Activated CD4-positive, alpha-beta T cell treated with anti-CD3 and anti-CD28 coated beads for 24 hours (primary cell): Measurements from ENCODE around the gene ISLR.

ENCODE experiments used
- DNase-seq, 2 donors: peaks; one replicate each; pipeline ENCODE4 v3.0.0-alpha.2; 2020; ENCODE audit warnings: low read depth in 2 of 2

ISLR gene

DNA sequence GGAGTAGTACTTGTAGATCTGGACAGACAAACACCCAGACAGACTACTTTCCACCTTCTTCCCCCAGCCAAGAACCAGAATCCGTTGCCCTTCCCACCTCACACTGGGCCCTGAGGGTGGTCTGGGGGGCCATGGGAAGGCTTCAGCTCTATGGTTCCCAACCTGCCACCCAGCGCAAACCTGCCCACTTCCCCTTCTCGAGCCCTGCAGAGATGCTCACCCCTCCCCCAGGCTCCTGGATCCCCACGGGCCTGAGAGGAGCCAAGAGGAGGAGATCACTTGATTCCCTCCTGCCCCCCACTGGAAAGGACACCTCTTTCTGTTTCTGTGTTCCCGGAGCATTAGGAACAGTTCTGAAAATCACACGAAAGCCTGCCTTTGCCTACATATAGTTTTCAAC is 20.4 kb downstream of the ISLR start:
- no peak for DNase-seq

DNA sequence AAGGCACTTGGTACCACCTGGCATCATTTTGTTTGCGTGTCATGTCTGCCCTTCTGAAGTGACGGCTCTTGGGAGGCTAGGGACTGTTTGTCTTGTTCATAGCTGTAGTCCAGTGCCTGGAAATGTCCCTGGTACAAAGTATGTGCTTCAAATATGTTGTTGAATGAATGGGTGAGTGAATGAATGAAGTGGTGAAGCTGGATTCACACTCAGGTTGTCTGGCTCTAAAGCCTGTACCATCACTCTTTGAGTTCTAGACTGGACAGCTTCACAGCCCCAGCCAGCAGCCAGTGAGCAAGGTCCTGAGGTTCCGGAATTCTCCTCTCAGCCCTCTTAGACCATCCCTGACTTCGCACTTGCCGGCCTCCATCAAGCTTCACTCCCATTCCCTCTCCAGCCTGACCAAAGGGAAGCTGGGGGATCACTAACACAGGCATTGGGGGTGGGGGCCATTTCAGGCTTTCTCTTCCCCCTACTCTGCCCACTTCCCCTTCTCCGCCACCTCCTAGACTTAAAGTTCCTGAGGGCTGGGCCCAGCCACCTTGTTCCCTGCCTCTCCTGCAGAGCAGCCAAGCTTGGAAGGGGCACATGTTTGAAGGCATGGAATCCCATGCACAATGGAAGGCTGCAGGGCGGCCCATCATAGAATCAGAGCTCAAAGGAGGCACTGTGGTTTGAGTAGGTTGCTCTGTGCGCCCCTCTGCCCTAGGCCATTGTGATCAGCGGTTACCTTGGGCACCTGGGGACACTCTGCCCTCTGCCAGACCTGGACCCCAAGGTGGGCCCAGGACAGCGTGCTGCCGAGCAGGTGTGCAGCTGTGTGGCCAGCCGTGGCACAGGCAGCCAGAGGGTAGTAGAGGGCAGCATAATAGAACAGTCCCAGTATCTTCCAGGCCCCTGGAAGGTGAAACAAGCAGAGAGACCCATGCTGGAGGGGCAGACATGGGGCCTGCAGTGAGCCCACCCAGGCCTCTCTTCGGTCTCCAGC is 21.4 kb downstream of the ISLR start:
- no peak for DNase-seq

DNA sequence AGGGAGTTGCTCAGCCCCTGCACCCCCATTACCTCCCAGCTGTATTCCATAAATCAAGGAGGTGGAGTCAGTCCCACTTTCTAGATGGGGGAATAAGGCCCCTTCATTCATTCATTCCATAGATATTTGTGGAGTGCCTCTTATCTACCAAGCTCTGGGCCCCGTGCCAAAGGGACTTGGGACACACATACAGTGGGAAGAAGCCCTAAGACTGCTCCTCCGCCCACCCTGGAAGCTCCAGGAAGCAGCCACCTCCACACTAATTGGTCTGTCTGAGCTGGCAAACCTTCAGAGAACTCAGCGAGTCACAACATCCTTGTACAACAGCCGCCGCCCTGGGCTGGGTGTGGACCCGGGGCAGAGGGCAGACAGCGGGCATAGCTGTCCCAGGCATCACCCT is 22.7 kb downstream of the ISLR start:
- no peak for DNase-seq

DNA sequence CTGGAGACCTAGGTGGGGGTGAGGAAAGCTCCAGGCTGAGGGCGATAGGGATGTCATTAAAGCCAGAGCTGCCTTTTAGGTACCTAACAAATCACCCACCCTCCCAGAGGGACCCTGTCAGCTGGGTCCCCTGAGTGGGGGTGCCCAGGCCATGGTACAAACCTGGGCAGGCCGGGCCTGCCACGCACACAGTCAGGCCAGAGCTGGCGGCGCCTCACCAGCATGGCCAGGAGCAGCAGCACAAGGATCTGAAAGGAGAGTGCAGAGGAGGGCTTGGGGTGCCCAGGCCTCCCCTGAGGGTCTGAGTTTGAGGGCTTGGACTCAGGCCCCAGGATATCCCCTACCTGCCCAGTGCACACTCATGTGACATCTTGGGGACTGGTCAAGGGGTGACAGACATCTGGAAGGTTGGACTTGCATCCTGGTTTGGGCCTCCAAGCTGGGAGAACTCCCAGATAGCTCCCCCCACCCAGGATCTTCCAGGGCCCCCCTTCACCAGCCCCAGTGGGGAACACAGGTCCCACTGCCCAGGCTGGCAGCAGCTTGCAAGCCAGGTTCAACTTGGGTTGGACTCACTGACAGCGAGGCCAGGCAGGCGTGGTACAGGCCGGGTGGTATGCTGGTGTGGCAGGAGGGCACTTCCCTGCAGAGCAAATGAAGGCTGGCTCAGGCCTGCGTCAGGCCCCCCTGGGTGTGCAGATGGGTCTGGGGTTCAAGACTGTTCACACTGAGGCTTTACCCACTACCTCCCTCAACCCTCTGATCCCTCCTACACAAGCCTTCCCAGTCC is 23.9 kb downstream of the ISLR start:
- DNase-seq = no peak

DNA sequence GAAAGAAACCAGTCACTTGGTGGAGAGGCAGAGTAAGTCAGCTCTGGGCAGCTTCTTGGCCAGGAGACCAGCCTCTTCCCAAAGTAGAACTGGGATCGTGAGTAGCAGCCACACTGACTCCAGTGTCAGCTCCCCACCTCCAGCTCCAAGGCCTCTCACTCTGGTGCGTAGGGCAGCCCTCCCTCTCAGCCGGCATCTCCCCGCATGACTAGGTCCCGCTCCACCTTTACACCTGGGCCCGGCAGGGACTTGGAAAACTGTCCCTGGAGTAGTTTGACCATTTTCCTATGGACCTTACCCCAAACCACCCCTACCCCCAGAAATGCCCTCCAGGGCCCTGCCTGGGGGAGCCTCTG is 25.8 kb downstream of the ISLR start:
- no peak for DNase-seq

DNA sequence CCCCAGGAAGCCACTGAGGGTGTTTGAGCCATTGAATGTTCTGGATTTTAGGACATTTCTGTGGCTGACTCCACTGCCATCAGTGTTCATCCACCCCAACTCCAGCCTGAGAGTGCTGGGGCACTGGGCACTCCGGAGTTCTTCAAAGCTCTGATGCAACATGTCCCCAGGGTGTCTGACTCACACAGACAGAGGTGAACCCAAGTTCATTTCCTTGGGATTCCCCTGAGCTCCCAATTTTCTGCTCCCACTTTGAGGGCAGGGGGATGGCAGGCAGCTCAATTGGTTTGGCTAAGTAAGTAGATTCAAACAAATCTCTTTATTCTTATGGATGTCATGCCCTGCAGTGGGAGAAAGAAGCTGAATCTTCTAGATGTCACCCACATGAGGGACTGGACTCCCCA is 26.9 kb downstream of the ISLR start:
- no peak for DNase-seq

DNA sequence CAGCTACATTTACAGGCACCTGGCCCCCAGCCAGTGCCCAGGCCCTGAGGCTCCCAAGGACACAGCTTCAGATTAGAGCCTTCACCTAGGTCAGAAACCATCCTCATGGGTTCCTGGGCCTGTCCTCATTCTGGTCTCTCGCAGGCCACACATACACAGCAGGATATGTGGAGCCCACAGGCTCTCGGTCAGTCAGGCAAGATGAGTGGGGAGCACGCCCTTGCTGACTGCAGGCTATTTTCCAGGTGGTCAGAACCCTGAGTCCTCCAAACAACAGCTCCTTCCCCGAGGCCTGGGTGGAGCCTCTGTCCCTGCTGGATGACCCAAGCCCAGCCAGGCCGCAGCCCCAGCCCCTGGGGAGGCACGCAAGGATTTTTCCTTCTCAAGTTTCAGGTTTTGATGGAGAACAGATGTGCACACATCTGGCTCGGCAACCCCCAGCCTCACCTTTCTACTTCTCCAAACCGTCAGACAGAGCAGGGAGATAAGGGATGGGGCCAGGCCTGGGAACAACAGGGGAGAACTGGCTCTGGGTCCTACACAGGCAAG is 27.4 kb downstream of the ISLR start:
- no peak for DNase-seq

DNA sequence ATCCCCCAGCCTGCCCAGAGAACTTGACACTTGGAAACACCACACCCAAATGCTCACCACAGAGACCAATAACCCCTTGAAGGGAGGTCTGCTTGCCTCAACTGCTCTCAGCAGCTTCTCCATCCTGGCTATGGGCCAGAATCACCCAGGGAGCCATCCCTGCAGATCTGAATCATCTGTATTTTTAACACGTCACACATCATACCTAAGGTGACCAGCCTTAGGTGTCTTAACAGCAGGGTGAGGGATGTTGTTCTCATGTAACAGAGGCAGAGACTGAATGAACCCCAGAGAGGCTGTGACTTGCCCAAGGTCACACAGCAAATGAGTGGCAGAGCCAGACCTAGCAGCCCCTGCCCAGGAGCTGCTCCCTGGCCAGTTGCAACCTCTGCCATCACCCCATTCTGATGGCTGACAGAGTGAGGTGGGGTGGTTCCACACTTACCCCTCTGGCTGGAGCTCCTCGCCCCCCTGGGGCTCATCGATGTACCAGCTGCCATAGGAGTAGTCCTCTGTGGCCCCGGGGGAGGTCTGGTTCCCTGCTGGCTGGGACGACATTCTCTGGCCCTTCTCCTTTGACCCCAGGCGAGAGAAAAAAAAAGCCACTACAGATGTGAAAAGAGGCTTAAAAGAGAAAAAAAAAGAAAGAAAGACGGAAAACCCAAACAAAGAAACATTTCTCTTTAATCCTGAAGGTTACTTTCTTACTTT is 28.4 kb downstream of the ISLR start:
- no peak for DNase-seq

DNA sequence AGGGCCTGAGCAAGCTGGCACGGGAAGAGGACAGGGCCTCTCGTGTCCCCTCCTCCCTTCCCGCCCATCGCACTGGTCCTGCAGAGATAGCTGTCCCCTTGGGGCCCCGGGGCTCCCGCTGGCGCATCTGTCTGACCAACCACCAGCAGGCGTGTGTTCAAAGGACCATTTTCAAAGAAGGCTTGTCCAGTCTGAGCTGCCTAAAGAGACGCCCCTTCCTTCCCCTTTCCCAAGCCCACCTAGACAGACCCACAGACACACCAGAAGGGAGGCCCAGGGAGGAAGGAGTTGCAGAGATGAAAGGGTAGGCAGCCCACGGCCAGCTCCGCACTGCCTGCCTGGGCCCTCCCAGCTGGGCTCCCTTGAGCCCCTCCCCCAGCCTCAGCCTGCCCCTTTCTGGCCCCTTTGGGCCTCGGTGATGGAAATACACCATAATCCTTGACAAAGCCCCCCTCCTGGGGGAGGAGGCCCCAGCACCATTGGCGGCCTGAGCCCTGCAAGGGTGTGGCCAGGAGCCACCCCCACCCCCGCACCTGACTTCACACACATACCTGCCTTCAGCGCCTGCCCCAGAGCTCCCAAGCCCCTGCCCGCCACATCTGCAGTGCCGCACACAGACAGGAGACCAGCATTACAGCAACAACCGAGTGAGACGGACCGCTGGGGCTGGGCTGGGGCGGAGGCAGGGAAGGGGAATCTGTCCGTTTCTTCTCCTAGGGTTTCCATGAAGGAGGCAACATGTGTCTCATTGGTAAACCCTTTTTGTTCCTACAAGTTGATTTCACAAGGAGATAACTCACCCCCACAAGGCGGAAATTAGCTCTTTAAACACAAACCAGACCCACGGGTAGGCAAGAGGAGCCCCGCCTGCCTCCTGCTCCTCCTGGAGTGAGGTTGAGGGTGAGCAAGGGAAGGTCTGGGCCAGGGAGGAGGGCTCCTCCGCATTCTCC is 29.2 kb downstream of the ISLR start, which contains the start of gene STRA6:
TSS of gene STRA6 (minus strand) at position 336 of the 950 bp plus-strand sequence. CDS start 520 bp downstream, outside the sequence.
- DNase-seq = no peak

DNA sequence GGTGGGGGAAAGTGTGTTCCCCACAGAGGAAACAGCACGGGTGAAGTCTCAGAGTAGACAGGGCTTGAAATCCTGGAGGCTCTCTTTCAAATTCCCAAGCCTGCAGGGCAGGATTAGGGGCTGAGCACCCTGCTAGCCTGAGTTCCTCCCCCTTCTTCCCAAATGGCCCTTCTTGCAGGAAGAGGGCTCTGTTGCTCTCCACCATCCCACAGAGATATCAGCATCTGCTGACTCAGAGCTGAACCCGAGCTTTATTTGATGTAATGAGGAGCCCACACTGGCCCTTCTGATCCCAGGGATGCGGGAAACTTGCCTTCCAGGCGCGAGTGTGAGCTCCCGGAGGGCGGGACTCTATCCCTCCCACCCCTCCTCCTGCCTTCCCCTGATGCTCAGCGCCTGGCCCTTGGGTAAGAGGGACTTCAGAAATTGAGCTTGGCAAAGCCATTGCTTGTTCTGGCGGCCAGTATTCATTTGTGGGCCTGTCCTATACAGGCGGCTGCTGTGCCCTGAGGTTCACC is 30.5 kb downstream of the ISLR start:
- no peak for DNase-seq

DNA sequence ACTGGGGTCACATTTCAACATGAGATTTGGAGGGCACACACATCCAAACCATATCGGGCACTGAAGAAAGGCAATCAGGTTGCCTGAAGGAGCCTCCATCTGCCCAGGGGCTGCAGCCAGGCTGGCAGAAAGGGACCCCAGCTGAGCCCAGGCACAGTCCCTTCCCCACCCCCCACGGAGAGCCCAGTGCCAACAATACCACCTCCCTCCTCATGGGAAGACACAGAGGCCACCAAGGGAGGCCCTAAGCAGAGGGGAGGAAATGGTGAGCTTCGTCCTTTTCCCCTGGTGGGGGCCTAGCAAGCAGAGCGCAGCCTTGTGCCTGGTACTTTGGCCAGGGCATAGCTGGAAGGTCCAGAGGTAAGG is 32.1 kb downstream of the ISLR start:
- DNase-seq = no peak

DNA sequence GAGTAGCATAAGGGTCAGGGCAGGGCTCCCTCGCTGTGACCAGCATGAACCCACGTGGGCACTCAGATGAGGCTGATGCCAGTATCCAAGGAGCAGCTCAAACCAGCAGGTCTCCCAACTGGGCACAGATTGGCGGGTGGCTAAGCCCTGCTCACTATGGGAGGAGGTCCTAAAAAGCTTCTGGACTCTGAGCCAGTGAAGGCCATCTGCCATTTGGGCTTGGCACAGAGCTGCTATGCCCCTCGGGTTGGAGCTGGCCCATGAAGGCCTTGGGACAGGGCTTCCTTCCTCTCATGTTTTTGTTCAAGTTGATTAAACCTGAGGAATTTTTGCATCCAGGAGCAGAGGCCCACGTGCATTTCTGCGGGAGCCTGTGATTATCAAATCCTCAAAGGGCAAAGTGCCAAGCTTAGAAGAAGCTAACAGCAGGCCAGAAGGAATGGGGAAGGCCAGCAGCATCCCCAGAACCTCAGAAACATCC is 33.3 kb downstream of the ISLR start:
- DNase-seq = no peak

DNA sequence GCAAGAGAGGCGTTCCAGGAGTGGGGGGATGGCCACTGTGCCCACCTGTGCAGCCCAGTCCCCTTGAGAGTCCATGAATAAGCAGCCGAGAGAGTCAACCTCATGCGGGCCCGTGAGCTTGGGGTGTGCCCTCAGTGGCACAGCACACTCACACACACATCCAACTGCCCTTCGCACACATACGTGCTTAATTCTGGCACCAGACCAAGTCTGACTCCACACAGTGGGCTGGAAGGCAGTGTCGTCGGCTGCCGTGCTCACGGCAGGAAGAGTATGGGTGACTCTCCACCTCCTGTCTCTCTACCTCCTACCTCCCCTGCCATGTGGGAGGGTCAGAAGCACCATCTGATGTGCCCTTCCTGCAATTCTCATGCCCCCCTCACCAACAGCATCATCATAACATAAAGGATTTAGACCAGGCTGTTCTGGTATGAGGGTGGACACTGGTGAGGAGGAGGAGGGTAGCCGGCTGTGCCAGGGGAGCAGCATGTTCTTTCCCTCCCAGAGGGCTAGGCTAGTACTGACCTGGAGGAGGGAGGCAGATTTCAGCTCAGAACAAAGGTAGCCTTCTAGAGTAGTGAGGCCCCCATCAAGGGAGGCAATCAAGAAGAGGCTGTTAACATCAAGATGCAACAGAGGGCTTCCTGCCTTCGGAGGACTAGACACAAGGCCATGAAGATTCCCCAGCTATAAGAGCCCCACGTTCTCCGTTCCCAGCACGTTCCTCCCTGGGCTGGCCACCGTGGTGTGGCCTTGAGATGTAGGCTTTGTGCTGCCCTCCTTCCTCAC is 34.3 kb downstream of the ISLR start:
- no peak for DNase-seq

DNA sequence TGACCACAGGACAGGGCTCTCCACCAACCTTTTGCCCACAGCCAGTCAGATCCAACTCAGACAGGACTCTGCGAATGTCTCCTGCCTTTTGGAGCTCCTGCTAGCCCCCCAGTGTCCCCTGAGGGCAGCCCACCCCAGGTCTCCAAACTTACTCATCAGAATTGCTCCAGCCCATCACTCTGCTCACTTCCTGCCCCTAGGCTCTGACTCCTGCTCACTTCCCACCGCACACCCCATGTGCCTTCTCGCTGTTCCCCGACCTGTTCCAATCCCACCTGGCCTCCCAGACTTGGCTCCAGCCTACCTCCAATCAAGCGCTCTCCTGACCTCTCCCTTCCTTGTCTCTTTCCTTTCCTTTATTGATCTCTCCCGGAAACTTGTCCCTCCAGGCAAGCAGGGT is 35.0 kb downstream of the ISLR start:
- no peak for DNase-seq

DNA sequence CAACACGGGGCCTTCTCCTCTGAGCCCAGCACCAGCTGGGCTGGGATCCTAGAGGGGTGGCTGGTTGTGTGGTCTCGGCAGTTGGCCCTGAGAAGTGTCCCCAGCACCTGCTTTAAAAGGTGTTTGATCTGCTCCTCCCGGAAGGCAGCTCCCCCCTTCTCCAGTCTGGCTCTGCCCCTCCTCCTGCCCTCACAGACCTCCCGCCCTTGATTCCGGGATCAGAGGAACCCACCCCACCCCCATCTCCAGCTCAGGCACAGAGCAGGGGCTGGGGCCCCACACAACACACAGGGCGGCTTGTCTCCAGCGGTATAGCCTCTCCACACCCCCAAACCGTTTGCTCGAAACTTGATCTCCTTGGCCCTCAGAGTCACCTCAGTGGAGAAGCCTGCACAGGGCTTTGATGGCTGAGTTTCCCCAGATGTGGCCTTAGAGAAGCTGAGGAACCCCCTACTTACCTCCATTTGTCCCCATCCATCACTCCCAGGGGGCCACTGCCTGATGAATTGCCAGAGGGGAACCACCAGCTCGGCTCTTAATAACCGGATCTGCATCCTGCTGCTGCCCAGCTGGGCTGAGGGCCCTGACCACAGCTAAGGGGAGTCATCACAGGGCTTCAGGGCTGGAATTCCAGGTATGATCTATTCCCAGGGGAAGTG is 35.5 kb downstream of the ISLR start:
- DNase-seq = no peak

DNA sequence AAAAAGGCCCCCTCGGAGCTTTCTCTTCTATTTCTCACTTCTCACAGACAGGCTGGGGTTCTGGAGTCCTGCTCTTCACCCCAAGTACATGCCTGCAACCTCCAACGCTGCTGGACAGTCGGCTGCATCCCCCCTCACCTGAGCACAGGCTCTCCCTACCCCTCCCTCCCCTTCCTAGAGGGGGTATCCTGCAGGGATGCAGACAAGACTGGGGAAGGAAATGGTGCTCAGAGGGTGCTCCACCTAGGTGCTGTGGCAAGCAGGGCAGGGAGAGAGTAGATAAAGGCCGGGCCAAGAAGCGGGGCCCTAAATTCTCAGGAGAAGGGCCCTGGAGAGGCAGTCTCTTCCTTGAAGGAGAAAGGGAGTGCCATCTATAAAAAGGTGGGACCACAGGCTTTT is 36.0 kb downstream of the ISLR start:
- no peak for DNase-seq

DNA sequence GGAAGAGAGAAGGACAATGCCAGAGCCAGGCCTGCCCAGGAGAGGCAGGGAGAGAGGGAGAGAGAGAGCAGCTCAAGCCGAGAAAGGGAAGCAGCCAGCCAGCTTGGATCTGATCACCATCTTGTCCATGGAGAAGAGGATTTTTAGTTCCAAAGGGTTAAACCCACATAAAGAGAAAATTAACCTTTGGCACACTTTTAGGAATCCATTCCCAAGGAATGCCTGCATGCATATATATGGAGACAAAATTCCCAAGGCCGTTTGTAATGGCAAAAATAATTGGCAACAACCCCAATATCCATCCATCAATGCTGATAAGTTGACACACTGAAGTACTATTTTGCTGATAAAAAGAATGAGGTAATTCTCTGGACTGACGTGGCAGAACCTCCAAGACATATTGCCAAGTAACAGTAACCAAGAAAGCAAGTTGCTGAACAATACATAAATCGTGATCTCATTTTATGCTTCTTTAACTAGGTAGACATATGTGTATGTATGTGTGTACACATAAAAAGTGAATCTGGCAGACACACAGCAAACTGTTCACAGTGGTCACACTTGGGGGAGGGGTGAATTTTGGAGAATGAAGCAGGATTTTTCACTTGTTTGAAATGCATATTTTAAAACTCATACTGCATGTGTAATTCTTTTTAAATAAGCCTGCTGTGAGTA is 36.6 kb downstream of the ISLR start:
- DNase-seq = no peak

DNA sequence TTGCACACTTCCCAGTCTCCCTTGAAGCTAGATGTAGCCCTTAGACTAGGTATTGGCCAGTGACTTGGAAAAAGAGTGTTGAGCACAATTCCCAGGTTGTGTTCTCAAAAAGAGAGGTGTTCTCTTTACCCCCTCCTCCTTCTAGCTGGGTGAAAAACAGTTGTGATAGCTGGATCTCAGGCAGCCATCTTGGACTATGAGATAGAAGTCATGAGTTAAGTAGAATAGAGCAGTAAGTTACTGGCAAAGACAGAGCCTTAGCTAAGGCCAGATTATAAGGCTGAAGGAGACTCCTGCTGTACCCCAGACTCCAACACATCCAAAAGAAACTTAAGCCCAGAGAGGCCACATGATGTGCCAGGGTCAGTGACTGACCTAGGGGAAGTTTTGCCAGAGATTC is 37.2 kb downstream of the ISLR start:
- no peak for DNase-seq

DNA sequence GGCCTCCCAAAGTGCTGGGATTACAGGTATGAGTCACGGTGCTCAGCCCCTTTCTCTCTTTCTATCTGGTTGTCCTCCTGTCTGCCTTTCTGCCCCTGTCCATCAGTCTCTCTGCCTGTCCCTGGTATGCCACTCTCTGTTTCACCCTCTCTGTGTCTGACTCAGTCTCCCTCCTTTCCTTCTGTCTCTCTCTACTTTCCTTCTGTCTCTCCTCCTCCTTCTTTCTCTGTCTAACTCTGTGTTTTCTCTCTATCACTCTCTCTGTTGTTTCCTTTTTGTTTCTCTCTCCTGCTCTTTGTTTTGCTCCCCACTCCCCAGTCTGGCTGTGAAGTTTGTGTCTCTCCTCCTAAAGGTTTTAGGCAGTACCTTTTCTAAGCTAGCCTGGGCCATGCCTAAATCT is 38.1 kb downstream of the ISLR start:
- DNase-seq = no peak
